Chondrocyte (in vitro differentiated cells): ENCODE data around the gene ZBTB45. TPM values are rescaled to one million over a fixed set of nuclear protein-coding genes. Genes with fewer than 3 reads are reported as not detected.

ENCODE experiments used
- DNase-seq: peaks from one replicate; pipeline ENCODE4 v3.0.0; 2021; ENCODE audit warnings: mixed read lengths, low spot score
- H3K27ac Mint-ChIP-seq: one replicate; pipeline ENCODE4 v1.8.0; 2021; ENCODE audit warnings: mild to moderate bottlenecking, moderate library complexity, mixed read lengths; ENCODE audit not compliant: unreplicated experiment
- H3K27me3 Mint-ChIP-seq: 2 replicates; pipeline ENCODE4 v1.8.0; 2021; ENCODE audit warnings: low read depth, mixed read lengths
- H3K36me3 Mint-ChIP-seq: 2 replicates; pipeline ENCODE4 v1.8.0; 2021; ENCODE audit warnings: low read depth, mixed read lengths
- H3K4me1 Mint-ChIP-seq: 2 replicates; pipeline ENCODE4 v1.8.0; 2021; ENCODE audit warnings: low read depth, mild to moderate bottlenecking, mixed read lengths
- H3K4me3 Mint-ChIP-seq: one replicate; pipeline ENCODE4 v1.8.0; 2021; ENCODE audit warnings: mild to moderate bottlenecking, moderate library complexity, mixed read lengths; ENCODE audit not compliant: unreplicated experiment
- H3K9me3 Mint-ChIP-seq: 2 replicates; pipeline ENCODE4 v1.8.0; 2021; ENCODE audit warnings: low read depth, mixed read lengths
- CTCF ChIP-seq: fragments of 200-600 bp; sonication (generic); IDR thresholded peaks from 2 replicates; pipeline ENCODE4 v1.5.0; 2021; ENCODE audit warnings: antibody characterized with exemption, mild to moderate bottlenecking, moderate library complexity
- total RNA-seq: library from RNA; stranded (reverse); gene quantifications from 3 replicates; pipeline ENCODE4 v1.2.1, GENCODE V29; 2021

Gene ZBTB45
- total RNA-seq, 1 donor from 2014 or later = 15.9 TPM

- H3K36me3 Mint-ChIP-seq = peaks cover 2% of the 10 kb centered on the region
- H3K27ac Mint-ChIP-seq = no peak overlapping the region
- no peaks in the 10 kb centered on the region for H3K9me3 Mint-ChIP-seq
- H3K4me3 Mint-ChIP-seq = no peak overlapping the region
- no peak for DNase-seq
- peaks cover 24% of the 10 kb centered on the region for H3K4me1 Mint-ChIP-seq
- no peak for TF ChIP-seq CTCF
- H3K27me3 Mint-ChIP-seq = no peaks in the 10 kb centered on the region
Observed at GRCh38 chr19:58477871-58478270, 41.7 kb downstream of the ZBTB45 start.

GRCh38 chr19:58477130-58477529 is 42.5 kb downstream of the ZBTB45 start:
- H3K36me3 Mint-ChIP-seq = peaks cover 2% of the 10 kb centered on the region
- no peak for DNase-seq
- no peak for TF ChIP-seq CTCF
- peaks cover 24% of the 10 kb centered on the region for H3K4me1 Mint-ChIP-seq
- no peaks in the 10 kb centered on the region for H3K9me3 Mint-ChIP-seq
- peak overlapping the region; percentile 86 for H3K4me3 Mint-ChIP-seq
- peak overlapping the region; percentile 85 for H3K27ac Mint-ChIP-seq
- H3K27me3 Mint-ChIP-seq = no peaks in the 10 kb centered on the region

DNA sequence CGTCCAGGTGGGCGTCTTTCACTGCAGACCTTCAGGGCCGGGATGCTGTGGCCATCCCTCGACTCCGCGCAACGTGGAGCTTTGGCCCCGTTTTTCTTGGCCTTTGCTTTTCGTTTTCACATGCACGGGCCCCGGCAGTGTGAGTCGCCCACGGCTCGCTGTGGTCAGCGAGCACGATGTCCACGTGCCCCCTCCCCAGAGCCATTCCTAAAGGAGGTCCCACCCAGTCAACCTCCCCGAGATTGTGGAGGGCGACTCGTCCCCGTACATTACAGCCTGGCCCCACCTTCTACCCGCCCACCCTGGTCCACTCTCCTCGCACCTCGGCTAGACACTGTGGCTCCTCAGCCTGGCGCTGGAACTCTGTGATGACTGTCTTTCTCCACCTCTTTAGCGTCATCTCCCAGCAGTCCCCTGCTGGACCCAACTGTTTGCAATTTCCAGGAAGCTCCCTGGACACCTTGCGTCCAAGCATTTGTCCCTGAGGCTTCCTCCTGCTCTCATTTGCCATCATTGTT is 43.1 kb downstream of the ZBTB45 start:
- DNase-seq = no peak

GRCh38 chr19:58475714-58476497 is 43.7 kb downstream of the ZBTB45 start, which contains the start of gene ZNF446:
ZNF446 (plus strand) TSS chr19:58476352; CDS start chr19:58477219, 867 bp downstream.
- TF ChIP-seq CTCF = peak; percentile 22
- Mint-ChIP-seq H3K36me3 (peaks cover under 1% of the 10 kb centered on the region), H3K27ac (peak within 1 kb of the TSS; percentile 96), H3K4me1 (peaks cover 24% of the 10 kb centered on the region), H3K4me3 (peak within 1 kb of the TSS; percentile 86), H3K9me3 (no peaks in the 10 kb centered on the region), H3K27me3 (no peaks in the 10 kb centered on the region)
- no peak for DNase-seq

More for the DNA sequence above, 43.1 kb downstream of the ZBTB45 start:
- no peak for TF ChIP-seq CTCF
- H3K27me3 Mint-ChIP-seq = no peaks in the 10 kb centered on the region
- H3K4me3 Mint-ChIP-seq = peak overlapping the region; percentile 86
- peak overlapping the region; percentile 85 for H3K27ac Mint-ChIP-seq
- H3K9me3 Mint-ChIP-seq = no peaks in the 10 kb centered on the region
- H3K36me3 Mint-ChIP-seq = peaks cover 2% of the 10 kb centered on the region
- H3K4me1 Mint-ChIP-seq = peaks cover 24% of the 10 kb centered on the region

GRCh38 chr19:58474997-58475713 is 44.5 kb downstream of the ZBTB45 start:
- Mint-ChIP-seq H3K9me3 (no peaks in the 10 kb centered on the region), H3K27me3 (no peaks in the 10 kb centered on the region), H3K4me3 (peak overlapping the region; percentile 86), H3K27ac (peak overlapping the region; percentile 96), H3K4me1 (peaks cover 24% of the 10 kb centered on the region), H3K36me3 (peaks cover 3% of the 10 kb centered on the region)
- TF ChIP-seq CTCF = no peak
- no peak for DNase-seq
